GM21526 (cell line): Measurements from ENCODE around the gene NOL9.

Experiments
- ATAC-seq: cut with Tn5 transposase; IDR thresholded peaks from one replicate; pipeline ENCODE4 v1.9.1; 2021; ENCODE audit warnings: moderate library complexity; ENCODE audit not compliant: unreplicated experiment, low FRiP score

The NOL9 gene

DNA sequence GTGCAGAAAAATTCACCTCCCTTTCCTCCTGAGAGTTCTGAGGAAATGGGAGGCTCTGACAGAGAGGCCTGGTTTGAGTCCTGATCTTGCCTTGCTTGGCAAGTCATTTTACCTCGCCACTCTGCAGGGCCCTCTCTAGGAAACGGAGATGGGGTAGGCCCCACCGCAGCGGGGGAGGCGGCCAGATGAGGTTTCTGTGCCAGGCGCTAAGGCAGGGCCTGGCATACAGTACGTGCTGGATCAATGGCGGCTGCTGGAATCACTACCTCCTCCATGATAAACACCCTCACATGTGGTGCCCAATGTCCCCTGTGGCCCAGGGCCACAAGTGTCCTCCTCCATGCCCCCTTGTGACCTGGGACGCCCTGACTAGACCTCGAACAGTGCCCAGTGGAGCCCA lies 62.3 kb downstream of the NOL9 start:
- ATAC-seq, result no peak

DNA sequence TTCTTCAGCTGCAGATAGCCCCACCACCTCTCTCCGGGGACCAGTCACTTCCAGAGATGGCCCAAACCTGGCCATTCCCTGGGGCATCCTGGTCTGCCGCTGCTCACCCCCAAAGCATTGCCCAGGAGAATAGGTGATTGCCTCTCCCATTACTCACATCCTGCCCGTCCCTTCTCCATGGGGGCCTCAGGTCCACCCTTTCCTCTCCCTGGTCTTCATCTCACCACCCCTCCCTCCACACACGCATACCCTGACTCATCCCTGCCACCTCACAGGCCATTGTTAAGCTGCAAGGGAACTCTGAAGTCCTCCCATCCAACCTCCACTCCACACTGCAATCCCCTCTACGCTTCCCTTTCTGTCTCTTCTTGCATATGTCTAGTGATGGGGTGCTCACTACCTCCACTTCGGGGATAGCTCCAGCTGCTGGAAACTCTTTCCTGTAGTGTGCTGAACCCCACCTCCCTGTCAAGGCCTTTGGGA lies 62.8 kb downstream of the NOL9 start, which contains the start of gene PLEKHG5:
Gene PLEKHG5, minus strand, starts transcription at position 188 of the 483 bp plus-strand sequence. CDS start 14,096 bp downstream, outside the sequence.
- ATAC-seq, result no peak

DNA sequence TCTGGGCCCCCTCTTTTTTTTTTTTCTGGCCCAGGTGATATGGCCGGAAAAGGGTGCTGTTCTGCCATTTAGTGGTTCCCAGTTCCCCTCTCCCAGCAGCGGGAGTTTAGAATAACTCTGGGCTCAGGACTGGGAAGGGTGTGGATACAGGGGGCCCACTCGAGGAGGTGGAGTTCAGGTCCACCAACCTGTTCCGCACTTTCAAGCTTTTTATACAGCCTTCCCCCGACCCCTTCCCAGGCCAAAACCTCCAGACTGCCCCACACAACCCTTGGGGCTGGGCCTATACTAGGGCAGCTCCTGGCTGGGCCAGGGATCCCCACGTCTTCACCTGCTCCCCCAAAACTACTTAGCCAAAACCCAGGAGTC lies 63.2 kb downstream of the NOL9 start:
- no peak for ATAC-seq

- ATAC-seq, result no peak
Observed at GRCh38 chr1:6490181-6491080, 63.9 kb downstream of the NOL9 start.

- ATAC-seq, result peak; percentile 56
Observed at GRCh38 chr1:6489799-6490180, 64.5 kb downstream of the NOL9 start.

DNA sequence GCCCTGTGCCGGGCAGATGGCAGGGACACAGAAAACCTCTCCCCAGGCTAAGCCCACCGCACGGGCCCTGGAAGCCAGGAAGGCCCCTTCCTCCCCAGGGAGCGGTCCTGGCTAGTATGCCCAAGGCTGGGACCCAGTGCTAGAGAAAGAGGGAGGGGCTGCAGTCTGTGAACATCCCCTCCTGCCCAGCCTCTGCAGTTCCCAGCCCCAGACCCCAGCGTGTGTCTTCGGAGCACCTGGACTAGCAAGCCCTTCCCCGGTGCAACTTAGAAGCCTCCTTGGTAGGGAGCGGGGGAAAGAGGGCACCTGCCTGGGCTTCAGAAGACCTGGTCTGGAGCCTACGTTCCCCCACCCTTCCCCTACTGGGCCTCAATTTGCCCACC lies 64.9 kb downstream of the NOL9 start:
- ATAC-seq, result no peak

DNA sequence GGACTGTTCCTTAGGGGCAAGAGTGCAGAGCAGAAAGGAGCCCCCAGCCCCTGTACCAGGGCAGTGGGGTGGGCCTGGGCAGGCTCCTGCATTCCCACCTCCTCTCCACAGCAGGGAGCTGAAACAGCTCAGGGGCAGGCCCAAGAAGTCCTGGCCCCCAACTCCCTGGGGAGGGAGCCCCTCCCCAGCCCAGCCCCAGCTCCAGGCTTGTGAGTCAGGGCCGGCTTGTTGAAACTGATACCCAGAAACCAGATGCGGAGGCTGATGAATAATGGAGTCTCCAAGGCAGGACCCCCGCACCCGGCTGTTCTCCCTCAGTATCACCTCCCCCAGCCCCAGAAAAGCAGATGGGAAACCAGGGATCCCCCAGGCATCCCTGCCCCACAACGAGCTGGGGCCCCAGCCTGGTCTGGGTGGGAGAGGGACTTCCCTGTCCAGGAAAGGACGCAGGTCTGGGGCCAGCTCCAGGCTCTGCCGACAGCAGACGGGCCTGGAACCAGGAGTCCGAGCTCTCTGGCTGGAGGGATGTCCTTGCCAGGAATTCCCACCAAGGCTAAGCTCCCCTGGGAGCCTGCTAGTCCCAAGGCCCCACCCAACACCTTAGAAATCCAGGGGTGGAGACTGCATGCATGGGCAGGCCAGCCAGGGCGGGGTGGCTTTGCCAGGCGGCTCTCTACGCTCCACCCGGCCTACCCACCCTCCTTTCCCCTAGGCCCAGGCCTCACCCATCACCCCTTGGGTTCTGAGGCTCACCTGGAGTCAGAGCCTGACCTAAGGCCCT lies 65.5 kb downstream of the NOL9 start:
- ATAC-seq, result no peak

- ATAC-seq, result no peak
Observed at GRCh38 chr1:6487804-6488484, 66.4 kb downstream of the NOL9 start.

DNA sequence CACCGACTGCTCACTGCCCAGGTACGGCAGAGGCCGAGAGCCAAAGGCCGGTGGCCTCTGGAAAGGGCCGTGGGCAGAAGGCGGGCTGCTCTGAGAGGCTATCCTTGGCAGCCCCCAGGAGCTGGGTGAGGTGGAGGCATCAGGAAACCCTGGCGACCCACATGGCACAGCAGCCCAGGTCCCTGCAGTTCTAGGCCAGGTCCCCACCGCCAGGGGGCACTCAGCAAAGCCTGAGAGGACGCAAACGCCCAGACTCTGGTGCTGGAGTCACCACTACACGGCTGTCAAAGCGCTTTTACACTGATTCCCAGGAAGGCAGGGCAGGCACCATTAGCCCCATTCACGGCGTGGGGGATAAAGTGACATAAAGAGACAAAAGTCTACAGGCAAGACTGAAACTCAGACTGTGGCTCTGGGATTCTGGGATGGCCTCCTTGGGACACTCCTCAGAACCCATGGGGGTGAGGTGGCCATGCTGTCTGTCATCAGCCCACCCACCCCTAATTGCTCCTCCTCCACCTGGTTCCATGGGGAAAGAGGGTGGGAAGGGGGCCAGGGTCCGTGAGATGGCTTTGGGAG lies 67.8 kb downstream of the NOL9 start:
- no peak for ATAC-seq

DNA sequence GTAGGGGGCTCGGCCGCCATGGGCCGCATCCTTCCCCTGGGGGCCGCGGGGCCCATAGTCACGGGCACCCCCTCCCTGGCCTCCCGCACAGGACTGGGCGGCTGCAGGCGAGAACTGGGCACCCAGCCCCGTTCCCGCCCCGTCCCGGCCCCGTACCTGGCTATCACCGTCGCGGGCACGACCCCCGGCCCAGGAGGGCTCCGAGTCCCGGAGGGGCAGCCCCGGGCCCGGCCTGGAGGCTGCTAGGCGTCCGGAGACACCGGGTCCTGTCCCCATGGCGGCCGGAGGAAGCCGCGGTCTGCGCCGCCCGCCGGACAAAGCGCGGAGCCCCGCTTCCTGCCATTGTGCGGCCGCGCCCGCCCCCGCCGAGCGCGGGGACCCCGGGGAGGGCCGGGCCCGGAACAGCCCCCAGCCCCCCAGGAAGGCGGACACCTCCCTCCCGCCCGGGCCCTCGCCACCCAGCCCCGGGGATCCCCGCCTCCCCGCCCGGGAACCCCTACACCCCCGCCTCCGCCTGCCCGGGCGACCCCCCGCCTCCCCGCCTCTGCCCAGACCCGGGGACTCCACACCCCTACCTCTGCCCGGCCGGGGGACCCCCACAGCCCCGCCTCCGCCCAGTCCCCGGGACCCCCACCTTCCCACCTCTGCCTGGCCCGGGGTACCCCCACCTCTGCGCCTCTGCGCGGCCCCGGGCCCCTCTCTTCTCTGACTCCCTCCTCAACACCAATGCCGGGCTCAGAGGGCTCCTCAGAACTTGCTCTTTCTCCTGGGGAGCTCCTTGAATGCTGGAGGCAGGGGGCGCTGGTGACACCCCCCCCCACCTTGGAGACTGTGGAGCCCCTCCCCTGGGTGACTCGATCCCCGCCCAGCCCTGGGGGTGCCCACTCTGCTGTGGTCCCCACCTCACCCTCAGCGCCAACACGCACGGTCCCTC lies 68.9 kb downstream of the NOL9 start:
- ATAC-seq, result no peak

DNA sequence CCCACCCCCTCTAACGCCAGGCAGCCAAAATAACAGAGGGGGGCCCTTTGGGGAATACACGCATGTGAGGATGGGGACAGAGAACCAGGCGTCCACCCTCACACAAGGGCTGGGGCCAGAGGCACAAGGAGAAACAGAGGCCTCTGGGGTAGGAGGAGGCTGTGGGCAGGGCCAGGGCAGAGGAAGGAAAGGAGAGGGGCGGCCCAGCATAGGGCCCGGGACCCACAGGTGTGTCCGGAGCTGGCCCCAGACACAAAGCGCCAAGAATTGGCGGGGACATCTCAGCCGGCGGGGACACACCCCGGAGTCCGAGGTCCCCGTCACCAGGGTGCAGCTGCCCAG lies 69.5 kb downstream of the NOL9 start:
- ATAC-seq, result no peak

- ATAC-seq, result no peak
Observed at GRCh38 chr1:6483761-6484117, 70.6 kb downstream of the NOL9 start.

DNA sequence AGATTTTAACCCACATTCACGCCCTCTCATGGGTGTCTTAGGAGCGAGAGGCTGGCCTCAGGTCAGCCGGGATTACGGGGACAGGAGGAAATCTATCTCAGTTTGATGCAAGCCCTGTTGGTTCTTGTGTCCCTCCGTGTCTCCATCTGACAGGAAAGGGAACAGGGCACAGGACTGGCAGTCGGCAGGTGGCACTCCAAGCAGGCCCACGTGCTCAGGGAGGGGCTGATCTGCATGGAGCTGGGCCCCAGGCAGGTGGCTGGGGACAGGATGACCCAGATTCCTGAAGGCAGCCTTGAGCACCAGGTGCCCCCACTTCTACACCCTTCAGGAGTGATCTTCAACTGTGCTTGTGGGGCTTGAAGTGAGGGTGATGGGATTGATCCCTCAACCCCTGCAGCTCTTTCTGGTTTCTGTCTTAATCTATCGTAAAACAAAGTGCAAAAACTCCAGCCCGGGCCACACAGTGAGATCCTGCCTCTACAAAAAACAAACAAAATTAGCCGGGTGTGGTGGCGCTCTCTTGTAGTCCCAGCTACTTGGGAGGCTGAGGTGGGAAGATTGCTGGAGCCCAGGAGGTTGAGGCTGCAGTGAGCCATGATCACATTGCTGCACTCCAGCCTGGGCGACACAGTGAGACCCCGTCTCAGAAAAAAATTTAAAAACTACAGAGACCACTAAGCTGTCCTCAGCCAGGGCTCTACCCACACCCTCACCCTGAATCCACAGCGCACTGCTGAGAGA lies 71.1 kb downstream of the NOL9 start:
- ATAC-seq, result no peak

GRCh38 chr1:6481820-6482219 lies 72.5 kb downstream of the NOL9 start:
- ATAC-seq, result no peak

- no peak for ATAC-seq
Observed at GRCh38 chr1:6477039-6477820, 77.1 kb downstream of the NOL9 start.

GRCh38 chr1:6476483-6476882 lies 77.8 kb downstream of the NOL9 start:
- no peak for ATAC-seq

DNA sequence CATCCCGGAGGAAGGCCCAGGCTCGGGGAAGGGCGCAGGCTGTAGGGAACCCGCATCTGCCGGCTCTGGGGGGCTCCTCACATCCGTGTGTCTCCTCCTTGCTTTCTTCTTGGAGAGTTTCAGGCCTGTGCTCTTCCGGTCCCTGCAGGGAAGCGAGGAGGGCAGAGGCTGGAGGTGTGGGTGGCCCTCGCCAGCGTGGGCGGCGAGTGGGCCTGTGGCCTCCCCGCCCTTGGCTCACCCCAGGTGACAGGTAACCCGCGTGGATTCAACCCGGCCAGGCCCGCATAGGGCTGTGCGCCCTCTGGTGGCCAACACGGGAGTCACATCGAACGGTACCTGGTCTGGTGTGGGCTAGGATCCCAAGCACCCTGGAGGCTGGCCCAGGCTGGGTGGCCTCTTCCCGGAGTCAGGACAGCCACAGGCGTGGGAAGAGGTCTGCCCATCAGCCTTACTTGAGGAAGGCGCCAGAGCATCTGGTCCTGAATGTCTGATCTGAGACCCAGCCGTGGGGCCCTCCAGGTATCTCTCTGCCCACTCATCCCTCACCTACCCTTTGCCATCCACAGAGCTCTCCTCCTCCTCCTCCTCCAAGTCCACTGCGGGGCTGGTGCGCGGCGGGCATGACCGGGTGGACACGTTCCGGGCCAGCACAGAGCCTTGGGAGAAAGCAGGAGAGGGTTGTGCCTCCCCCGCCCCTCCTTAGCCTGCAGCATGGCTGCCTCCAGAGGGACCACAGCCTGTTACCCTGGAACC lies 78.8 kb downstream of the NOL9 start:
- no peak for ATAC-seq

GRCh38 chr1:6474815-6475282 lies 79.5 kb downstream of the NOL9 start:
- ATAC-seq, result no peak
